ENCODE measurements around the gene INO80B. TPM values are rescaled to one million over a fixed set of nuclear protein-coding genes. Genes with fewer than 3 reads are reported as not detected.

INO80B gene
- 10.4 and 20.2 TPM in 2 replicates for total RNA-seq

GRCh38 chr2:74454654-74455511 lies at the start of gene INO80B:
Gene INO80B (plus strand): TSS chr2:74455087. CDS start chr2:74455117, 30 bp downstream.

GRCh38 chr2:74421221-74421870 lies 33.5 kb upstream of the INO80B start, which contains the start of the genes C2orf81 and WDR54:
Gene C2orf81 (minus strand): TSS chr2:74421619. CDS start chr2:74421560, 59 bp downstream.
Gene WDR54 (plus strand): TSS chr2:74421730. CDS start chr2:74422154, 424 bp downstream.

GRCh38 chr2:74441690-74442482 lies 13.0 kb upstream of the INO80B start, which contains the start of gene RTKN:
Gene RTKN (minus strand): TSS chr2:74441937. CDS start chr2:74441816, 121 bp downstream.

GRCh38 chr2:74458132-74458937 lies 3.4 kb downstream of the INO80B start, which contains the start of gene WBP1:
Gene WBP1 (plus strand): TSS chr2:74458438. CDS start chr2:74458603, 165 bp downstream.

GRCh38 chr2:74472086-74472944 lies 17.4 kb downstream of the INO80B start, which contains the start of gene MRPL53:
Gene MRPL53 (minus strand): TSS chr2:74472680. CDS start chr2:74472660, 20 bp downstream.

GRCh38 chr2:74482801-74483674 lies 28.2 kb downstream of the INO80B start, which contains the start of the genes CCDC142 and TTC31:
Gene CCDC142 (minus strand): TSS chr2:74482998. CDS start chr2:74482837, 161 bp downstream.
Gene TTC31 (plus strand): TSS chr2:74483081. CDS start chr2:74483096, 15 bp downstream.

GRCh38 chr2:74499267-74499939 lies 44.5 kb downstream of the INO80B start, which contains the start of gene LBX2:
Gene LBX2 (minus strand): TSS chr2:74499603. CDS start chr2:74499537, 66 bp downstream.

GRCh38 chr2:74507145-74507925 lies 52.4 kb downstream of the INO80B start, which contains the start of gene PCGF1:
Gene PCGF1 (minus strand): TSS chr2:74507695. CDS start chr2:74507668, 27 bp downstream.

Other genes starting within 250 kb of the INO80B start
- 0.83 TPM in 1 of 2 replicates, not detected in the other for gene SLC4A5, start 111.7 kb upstream of the INO80B start, total RNA-seq
- 153 and 193 TPM in 2 replicates for gene DCTN1, start 74.8 kb upstream of the INO80B start, total RNA-seq
- 0.30 and 0.78 TPM in 2 replicates for gene C2orf81, start 33.5 kb upstream of the INO80B start, total RNA-seq
- 31.8 and 48.3 TPM in 2 replicates for gene WDR54, start 33.4 kb upstream of the INO80B start, total RNA-seq
- gene RTKN, start 13.2 kb upstream of the INO80B start, total RNA-seq = 14.6 and 17.6 TPM in 2 replicates
- gene WBP1, start 3.4 kb downstream of the INO80B start, total RNA-seq = 34.3 and 62.7 TPM in 2 replicates
- 96.2 and 110 TPM in 2 replicates for gene MOGS, start 10.3 kb downstream of the INO80B start, total RNA-seq
- gene MRPL53, start 17.6 kb downstream of the INO80B start, total RNA-seq = 16.4 and 25.2 TPM in 2 replicates
- gene CCDC142, start 27.9 kb downstream of the INO80B start, total RNA-seq = 23.2 and 25.2 TPM in 2 replicates
- gene TTC31, start 28.0 kb downstream of the INO80B start, total RNA-seq = 12.8 and 13.9 TPM in 2 replicates
- gene LBX2, start 44.5 kb downstream of the INO80B start, total RNA-seq = 1.3 and 1.8 TPM in 2 replicates
- 18.2 and 28.2 TPM in 2 replicates for gene PCGF1, start 52.6 kb downstream of the INO80B start, total RNA-seq
- not detected in 2 replicates for gene TLX2, start 59.4 kb downstream of the INO80B start, total RNA-seq
- gene DQX1, start 71.1 kb downstream of the INO80B start, total RNA-seq = 0.32 TPM in 1 of 2 replicates, not detected in the other
- 53.9 and 72.8 TPM in 2 replicates for gene AUP1, start 74.6 kb downstream of the INO80B start, total RNA-seq
- gene HTRA2, start 74.8 kb downstream of the INO80B start, total RNA-seq = 29.3 and 36.5 TPM in 2 replicates
- 87.4 and 203 TPM in 2 replicates for gene LOXL3, start 98.9 kb downstream of the INO80B start, total RNA-seq
- 28.6 and 32.1 TPM in 2 replicates for gene DOK1, start 99.6 kb downstream of the INO80B start, total RNA-seq
- under 0.01 and 0.05 TPM in 2 replicates for gene M1AP, start 193.2 kb downstream of the INO80B start, total RNA-seq
- gene SEMA4F, start 199.2 kb downstream of the INO80B start, total RNA-seq = 6.8 and 13.7 TPM in 2 replicates

Measured in smooth muscle cell of the umbilical artery (primary cell).